WTC11 (cell line): ENCODE data around the gene SH2B3.

Experiments
- ATF6 ChIP-seq: sonication (generic); formaldehyde crosslinking; IDR thresholded peaks from 2 replicates; pipeline ENCODE4 v1.8.1; 2023; ENCODE audit warnings: mild to moderate bottlenecking, missing genetic modification reagents
- CTCF ChIP-seq: fragments of 200-600 bp; IDR thresholded peaks from 2 replicates; pipeline ENCODE4 v1.8.0; 2022; ENCODE audit warnings: antibody characterized with exemption
- FOXP1 ChIP-seq: sonication (generic); formaldehyde crosslinking; IDR thresholded peaks from 2 replicates; pipeline ENCODE4 v1.8.0; 2022; ENCODE audit warnings: missing genetic modification reagents, mild to moderate bottlenecking, moderate library complexity, borderline replicate concordance
- HMGXB4 ChIP-seq: sonication (generic); formaldehyde crosslinking; IDR thresholded peaks from 2 replicates; pipeline ENCODE4 v1.8.1; 2023; ENCODE audit warnings: mild to moderate bottlenecking, moderate library complexity, missing genetic modification reagents
- NFYB ChIP-seq: sonication (generic); formaldehyde crosslinking; conservative IDR thresholded peaks from 2 replicates; pipeline ENCODE4 v1.8.0; 2022; ENCODE audit warnings: low read depth, missing genetic modification reagents
- PREB ChIP-seq: sonication (generic); formaldehyde crosslinking; IDR thresholded peaks from 2 replicates; pipeline ENCODE4 v1.8.1; 2022; ENCODE audit warnings: mild to moderate bottlenecking, missing genetic modification reagents, moderate library complexity, borderline replicate concordance
- SOX15 ChIP-seq: fragments of 250-450 bp; sonication (Bioruptor Pico); IDR thresholded peaks from 2 replicates; pipeline ENCODE4 v1.9.0; 2021; ENCODE audit warnings: mild to moderate bottlenecking
- SP1 ChIP-seq: sonication (generic); formaldehyde crosslinking; conservative IDR thresholded peaks from 2 replicates; pipeline ENCODE4 v1.8.1; 2022; ENCODE audit warnings: missing genetic modification reagents
- ZNF512 ChIP-seq: sonication (generic); formaldehyde crosslinking; IDR thresholded peaks from 2 replicates; pipeline ENCODE4 v1.8.1; 2022; ENCODE audit warnings: missing genetic modification reagents, borderline replicate concordance
- TF ChIP-seq, protein P1 (sequence below): sonication (generic); formaldehyde crosslinking; IDR thresholded peaks from 2 replicates; pipeline ENCODE4 v1.8.0; 2022; ENCODE audit warnings: mild to moderate bottlenecking, missing genetic modification reagents

- TF ChIP-seq ATF6 (CRISPR knock-in tag) (no peak), SOX15 (CRISPR knock-in tag) (no peak), NFYB (CRISPR knock-in tag) (no peak), HMGXB4 (CRISPR knock-in tag) (no peak), CTCF (no peak), SP1 (CRISPR knock-in tag) (no peak), FOXP1 (CRISPR knock-in tag) (no peak), PREB (CRISPR knock-in tag) (no peak), ZNF512 (no peak)
- TF ChIP-seq, protein P1, sequence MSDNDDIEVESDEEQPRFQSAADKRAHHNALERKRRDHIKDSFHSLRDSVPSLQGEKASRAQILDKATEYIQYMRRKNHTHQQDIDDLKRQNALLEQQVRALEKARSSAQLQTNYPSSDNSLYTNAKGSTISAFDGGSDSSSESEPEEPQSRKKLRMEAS = no peak
Measured at GRCh38 chr12:111438481-111438880, 32.8 kb downstream of the SH2B3 start.
